G401.6 (cell line): Measurements from ENCODE around the gene MYBPH.

Source experiments
- FAIRE-seq: peaks from 2 replicates; lab custom pipeline; 2012; peaks lifted over from hg19 to GRCh38; lab: Jason Lieb, UNC

The MYBPH gene

GRCh38 chr1:203166192-203166940 is 9.3 kb downstream of the MYBPH start:
- no peak for FAIRE-seq

GRCh38 chr1:203165800-203166161 is 9.8 kb downstream of the MYBPH start:
- no peak for FAIRE-seq

GRCh38 chr1:203165101-203165799 is 10.4 kb downstream of the MYBPH start:
- no peak for FAIRE-seq

GRCh38 chr1:203163891-203164635 is 11.6 kb downstream of the MYBPH start:
- no peak for FAIRE-seq

GRCh38 chr1:203162403-203162802 is 13.2 kb downstream of the MYBPH start:
- FAIRE-seq: no peak

GRCh38 chr1:203161703-203162102 is 13.9 kb downstream of the MYBPH start:
- no peak for FAIRE-seq

- FAIRE-seq: no peak
These were observed 14.5 kb downstream of the MYBPH start for GRCh38 chr1:203161175-203161574.

- no peak for FAIRE-seq
These were observed 15.8 kb downstream of the MYBPH start for GRCh38 chr1:203159844-203160243.

GRCh38 chr1:203158960-203159665 is 16.5 kb downstream of the MYBPH start:
- no peak for FAIRE-seq

GRCh38 chr1:203158423-203158822 is 17.2 kb downstream of the MYBPH start:
- no peak for FAIRE-seq

GRCh38 chr1:203156280-203156679 is 19.3 kb downstream of the MYBPH start:
- FAIRE-seq: no peak

GRCh38 chr1:203153989-203154821 is 21.4 kb downstream of the MYBPH start:
- FAIRE-seq: no peak

- FAIRE-seq: no peak
These were observed 22.3 kb downstream of the MYBPH start for GRCh38 chr1:203153051-203153988.

GRCh38 chr1:203152158-203153034 is 23.2 kb downstream of the MYBPH start:
- no peak for FAIRE-seq

- no peak for FAIRE-seq
These were observed 24.1 kb downstream of the MYBPH start for GRCh38 chr1:203151362-203152157.

- no peak for FAIRE-seq
These were observed 24.9 kb downstream of the MYBPH start for GRCh38 chr1:203150511-203151297.

GRCh38 chr1:203149188-203149840 is 26.3 kb downstream of the MYBPH start:
- no peak for FAIRE-seq
